OCI-LY3 (cell line): ENCODE measurements around the gene ADA.

Experiments used
- CTCF ChIP-seq: fragments of 200-600, 300-600 bp; sonication (generic); IDR thresholded peaks from 2 replicates; pipeline ENCODE4 v1.5.1; 2014; ENCODE audit warnings: antibody characterized with exemption, low read length, low read depth
- EZH2phosphoT487 ChIP-seq: fragments of 200-600 bp; shearing (Covaris generic); IDR thresholded peaks from 2 replicates; pipeline ENCODE4 v1.6.1; 2018; ENCODE audit warnings: antibody characterized with exemption, mixed run types, low read depth

DNA sequence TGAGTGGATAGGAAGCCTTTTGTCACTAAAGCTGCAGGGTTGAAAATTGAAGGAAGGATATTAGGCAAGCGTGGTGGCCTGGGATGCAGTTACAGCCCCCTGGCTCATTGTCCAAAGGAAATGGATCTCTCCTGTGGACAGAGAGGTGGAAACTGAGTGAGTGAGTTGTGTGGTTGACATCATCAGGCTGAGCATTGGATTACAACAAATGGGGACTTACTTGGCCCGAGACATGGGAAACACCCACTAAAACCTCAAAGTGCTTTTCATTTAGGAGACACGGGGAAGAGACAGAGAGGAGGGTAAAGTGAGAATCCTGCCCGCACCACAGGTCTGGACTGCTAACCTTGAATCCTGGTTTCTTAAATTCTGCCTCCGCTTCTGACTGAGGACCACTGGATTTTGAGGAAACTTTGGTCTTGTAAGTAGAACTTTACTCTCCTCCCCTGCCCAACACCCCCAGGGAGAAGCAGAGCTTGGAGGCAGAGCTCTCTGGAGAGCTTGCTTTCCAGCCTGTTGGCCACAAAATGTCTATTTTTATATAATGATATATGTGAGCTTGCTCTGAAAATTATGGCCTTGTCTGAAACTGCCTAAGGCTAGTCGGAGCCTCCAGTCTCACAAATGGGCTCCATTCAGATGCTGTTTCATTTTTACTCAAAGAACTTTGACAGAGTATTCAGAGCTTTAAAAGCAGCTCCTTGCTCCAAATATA is 69.0 kb downstream of the ADA start, which contains the start of gene PKIG:
- TF ChIP-seq CTCF (no peak), EZH2phosphoT487 (no peak)
